HUES6 (cell line): ENCODE results near the gene TMEM233.

Source experiments
- H3K27ac ChIP-seq: 2 replicates; pipeline ENCODE4 v1.7.0; 2013; ENCODE audit warnings: low read depth, mild to moderate bottlenecking, low read length, inconsistent platforms
- H3K27me3 ChIP-seq: 2 replicates; pipeline ENCODE4 v1.6.1; 2013; ENCODE audit warnings: low read length; ENCODE audit not compliant: control insufficient read depth, insufficient read depth
- H3K36me3 ChIP-seq: 2 replicates; pipeline ENCODE4 v1.6.1; 2013; ENCODE audit warnings: low read length; ENCODE audit not compliant: control insufficient read depth, insufficient read depth
- H3K4me1 ChIP-seq: 2 replicates; pipeline ENCODE4 v1.6.1; 2013; ENCODE audit warnings: low read length; ENCODE audit not compliant: control insufficient read depth, insufficient read depth
- H3K4me3 ChIP-seq: 2 replicates; pipeline ENCODE4 v1.5.1; 2013; ENCODE audit warnings: low read depth, low read length
- H3K9ac ChIP-seq: one replicate; pipeline ENCODE4 v1.6.1; 2013; ENCODE audit warnings: mild to moderate bottlenecking, low read length
- H3K9me3 ChIP-seq: 2 replicates; pipeline ENCODE4 v1.6.1; 2013; ENCODE audit warnings: low read depth, low read length; ENCODE audit not compliant: control insufficient read depth, insufficient read depth

Gene TMEM233

DNA sequence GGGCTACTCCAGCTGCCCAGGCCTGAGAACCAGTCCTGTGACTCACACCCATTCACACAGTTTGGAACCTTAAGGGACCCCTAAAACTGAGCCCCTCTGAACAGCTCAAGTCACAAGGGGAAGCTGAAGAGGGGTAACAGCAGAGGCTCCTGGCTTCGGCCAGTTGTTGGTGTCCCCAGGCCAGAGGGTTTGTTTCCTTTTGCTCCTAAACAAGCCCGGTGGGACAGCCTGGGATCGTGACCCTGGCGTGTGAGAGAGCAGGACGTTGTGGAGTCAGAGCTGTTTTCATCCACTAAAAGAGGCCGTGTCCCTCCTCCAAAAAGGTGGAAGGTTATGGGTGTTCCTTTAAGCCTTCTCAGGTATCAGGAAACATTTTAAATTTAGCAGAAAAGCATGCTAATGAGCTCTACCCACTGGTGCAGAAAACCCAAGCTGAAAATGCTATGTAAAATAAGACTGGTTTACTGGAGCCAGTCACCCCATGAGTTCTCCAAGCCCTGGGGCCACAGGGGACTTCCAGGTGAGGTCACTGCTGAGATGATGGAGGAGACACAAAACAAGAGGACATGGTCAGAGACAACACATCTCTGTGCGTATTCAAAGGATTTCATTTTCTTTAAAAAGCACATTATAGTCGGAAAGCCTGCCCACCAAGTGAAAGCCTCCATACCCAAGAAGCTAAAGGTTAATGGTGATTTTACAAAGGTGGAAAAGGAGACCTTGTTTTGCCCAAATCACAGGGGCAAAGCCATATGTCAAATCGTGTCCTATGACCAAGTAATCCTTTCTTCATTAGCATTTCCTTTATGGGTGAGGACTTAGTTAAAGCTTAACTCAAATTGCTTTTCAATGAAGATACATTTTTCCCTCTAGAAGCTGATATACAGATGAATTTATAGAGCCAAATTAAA lies 88.4 kb downstream of the TMEM233 start:
- H3K36me3 ChIP-seq: peaks cover 67% of the 10 kb centered on the region
- H3K27ac ChIP-seq: peak overlapping the region; percentile 6; the same call in 1 of the 2 replicates
- H3K9me3 ChIP-seq: no peaks in the 10 kb centered on the region
- H3K4me1 ChIP-seq: peaks cover 16% of the 10 kb centered on the region
- no peaks in the 10 kb centered on the region for H3K27me3 ChIP-seq
- H3K4me3 ChIP-seq: no peak overlapping the region
- H3K9ac ChIP-seq: no peak overlapping the region

DNA sequence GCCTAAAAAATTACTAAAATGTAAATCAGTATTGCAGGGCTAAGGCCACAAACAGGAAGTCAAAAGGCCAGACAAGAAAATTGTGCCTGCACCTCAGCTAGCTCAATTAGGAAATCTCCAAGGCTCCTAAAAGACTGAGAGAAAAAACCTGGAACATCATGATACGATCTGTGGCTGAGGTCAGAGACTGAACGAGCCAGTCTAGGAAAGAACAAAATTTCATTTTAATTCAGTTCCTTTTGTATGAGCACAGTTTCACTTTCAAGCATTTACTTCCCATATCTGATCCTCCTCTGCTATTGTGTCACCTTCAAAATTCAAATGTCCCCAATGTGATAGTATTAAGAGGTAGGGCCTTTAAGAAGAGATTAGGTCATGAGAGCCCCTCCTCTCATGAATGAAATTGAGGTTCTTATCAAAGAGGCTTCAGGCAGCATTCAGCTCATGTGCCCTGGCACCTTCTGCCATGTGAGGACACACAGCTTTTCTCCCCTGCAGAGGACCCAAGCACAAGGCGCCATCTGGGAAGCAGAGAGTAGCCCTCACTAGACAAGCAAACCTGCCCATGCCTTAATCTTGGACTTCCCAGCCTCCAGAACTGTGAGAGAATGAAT lies 89.2 kb downstream of the TMEM233 start:
- H3K36me3 ChIP-seq: peaks cover 68% of the 10 kb centered on the region
- no peak overlapping the region for H3K4me3 ChIP-seq
- no peak overlapping the region for H3K27ac ChIP-seq
- peaks cover 23% of the 10 kb centered on the region for H3K4me1 ChIP-seq
- no peaks in the 10 kb centered on the region for H3K27me3 ChIP-seq
- no peak overlapping the region for H3K9ac ChIP-seq
- H3K9me3 ChIP-seq: no peaks in the 10 kb centered on the region

DNA sequence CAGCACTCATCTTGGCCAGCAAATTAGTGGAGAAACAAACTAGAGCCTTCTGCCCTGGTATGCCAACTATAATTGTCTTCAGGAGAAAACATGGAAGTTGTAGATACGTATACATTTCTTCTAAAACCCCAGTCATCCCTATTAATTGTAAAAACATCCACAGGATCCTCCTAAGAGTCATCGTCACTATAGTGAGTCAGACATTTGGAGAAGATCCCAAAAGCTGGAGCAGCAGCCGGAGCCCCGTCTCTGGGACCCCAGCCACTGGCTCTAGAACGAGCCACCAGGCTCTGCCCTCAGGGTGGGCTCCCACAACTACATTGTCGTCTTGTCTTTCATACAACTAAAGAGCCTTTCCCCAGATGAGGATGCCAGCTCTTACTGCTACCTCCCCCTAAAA lies 89.8 kb downstream of the TMEM233 start:
- Histone ChIP-seq H3K27me3 (no peaks in the 10 kb centered on the region), H3K4me3 (no peak overlapping the region), H3K4me1 (peaks cover 24% of the 10 kb centered on the region), H3K9me3 (no peaks in the 10 kb centered on the region), H3K36me3 (peaks cover 68% of the 10 kb centered on the region), H3K9ac (no peak overlapping the region), H3K27ac (no peak overlapping the region)

DNA sequence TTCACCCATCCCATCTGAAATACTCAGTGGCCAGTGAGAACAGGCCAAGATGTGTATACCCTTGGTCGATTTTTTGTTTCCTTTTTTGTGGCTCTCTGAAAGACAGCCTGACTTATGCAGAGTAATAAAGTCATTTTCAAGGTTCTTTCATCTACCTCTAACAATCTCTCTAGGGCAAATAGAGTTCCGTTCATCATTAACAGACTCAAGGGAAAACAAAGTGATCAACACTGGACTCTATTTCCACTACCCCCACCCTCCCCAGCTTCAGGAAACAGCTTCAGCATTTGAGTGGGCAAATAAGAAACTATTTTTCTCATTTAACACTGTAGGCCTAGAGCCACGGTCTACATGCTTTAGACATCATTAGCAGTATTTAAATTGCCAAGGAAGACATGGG lies 90.2 kb downstream of the TMEM233 start:
- Histone ChIP-seq H3K9me3 (no peaks in the 10 kb centered on the region), H3K27ac (no peak overlapping the region), H3K36me3 (peaks cover 66% of the 10 kb centered on the region), H3K9ac (no peak overlapping the region), H3K4me1 (peaks cover 20% of the 10 kb centered on the region), H3K27me3 (no peaks in the 10 kb centered on the region), H3K4me3 (no peak overlapping the region)

DNA sequence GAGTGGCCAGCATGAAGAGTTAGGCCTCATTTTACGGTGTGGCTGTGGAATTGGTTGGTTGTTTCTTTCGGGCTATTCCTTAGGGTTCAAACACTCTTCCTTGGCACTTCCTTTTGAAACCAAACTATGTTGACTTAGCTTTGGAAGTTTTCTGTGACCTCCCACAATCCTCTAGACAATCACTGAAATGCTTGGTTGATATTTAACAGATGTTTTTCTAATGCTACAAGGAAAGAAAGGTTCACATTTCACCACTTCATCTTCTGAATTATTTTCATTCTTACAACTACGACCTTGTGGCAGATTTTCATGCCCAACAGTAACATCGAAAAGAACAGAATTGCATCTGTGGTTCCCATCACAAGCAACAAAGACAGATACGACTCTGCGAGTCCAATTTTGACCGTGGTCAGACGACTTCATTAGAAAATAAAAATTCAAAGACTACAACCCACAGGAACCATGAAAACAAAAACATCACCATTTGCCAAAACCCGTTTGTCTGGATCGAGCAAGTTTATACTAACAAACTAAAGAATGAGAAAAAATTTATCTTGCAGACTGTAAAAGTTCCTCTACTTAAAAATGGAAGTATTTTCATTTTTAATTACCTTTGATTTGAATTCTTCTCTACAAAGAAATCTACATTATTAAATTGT lies 91.3 kb downstream of the TMEM233 start:
- H3K27me3 ChIP-seq: no peaks in the 10 kb centered on the region
- no peak overlapping the region for H3K9ac ChIP-seq
- H3K4me3 ChIP-seq: no peak overlapping the region
- H3K4me1 ChIP-seq: peaks cover 16% of the 10 kb centered on the region
- H3K27ac ChIP-seq: no peak overlapping the region
- peaks cover 61% of the 10 kb centered on the region for H3K36me3 ChIP-seq
- H3K9me3 ChIP-seq: no peaks in the 10 kb centered on the region

DNA sequence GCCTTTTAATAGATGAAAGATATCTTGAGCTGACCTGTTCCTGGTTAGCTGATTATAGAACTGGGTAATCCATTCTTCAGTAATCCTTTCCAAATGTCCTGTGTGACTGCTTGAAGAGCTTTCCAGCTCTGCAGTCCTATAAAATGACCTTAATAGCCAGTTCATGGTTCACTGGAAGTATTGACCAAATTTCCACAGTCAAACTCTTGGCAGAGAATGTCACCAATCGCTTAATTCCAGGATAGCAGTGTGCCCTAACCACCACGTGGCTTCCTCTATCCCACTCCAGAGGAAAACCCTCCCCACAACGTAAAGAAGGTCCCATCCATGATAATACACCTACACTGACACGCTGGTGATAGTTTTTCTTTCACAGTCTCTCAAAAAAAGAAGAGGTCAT lies 91.8 kb downstream of the TMEM233 start:
- H3K36me3 ChIP-seq: peaks cover 61% of the 10 kb centered on the region
- H3K9me3 ChIP-seq: no peaks in the 10 kb centered on the region
- no peak overlapping the region for H3K4me3 ChIP-seq
- H3K27me3 ChIP-seq: no peaks in the 10 kb centered on the region
- H3K9ac ChIP-seq: no peak overlapping the region
- peaks cover 16% of the 10 kb centered on the region for H3K4me1 ChIP-seq
- no peak overlapping the region for H3K27ac ChIP-seq

DNA sequence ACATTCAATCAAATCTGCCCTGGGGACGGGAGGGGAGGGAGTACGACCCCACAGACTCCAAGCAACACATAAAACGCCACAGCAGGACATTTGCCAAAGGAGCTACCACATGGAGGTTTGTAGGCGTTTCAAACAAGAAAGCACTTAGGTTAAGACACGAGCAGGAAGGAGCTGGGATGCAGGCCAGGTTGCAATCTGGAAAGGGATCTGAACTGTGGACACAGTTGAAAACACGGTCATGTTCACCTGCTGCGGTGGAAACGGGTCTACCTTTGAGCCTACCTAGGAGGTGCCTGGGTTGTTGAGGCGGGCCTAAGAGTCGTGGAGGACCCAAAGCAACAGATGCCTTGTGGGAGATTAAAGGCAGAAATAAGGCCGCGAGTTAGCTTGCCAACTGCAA lies 92.8 kb downstream of the TMEM233 start:
- H3K36me3 ChIP-seq: peaks cover 58% of the 10 kb centered on the region
- H3K4me3 ChIP-seq: no peak overlapping the region
- no peak overlapping the region for H3K9ac ChIP-seq
- H3K4me1 ChIP-seq: peaks cover 16% of the 10 kb centered on the region
- no peaks in the 10 kb centered on the region for H3K27me3 ChIP-seq
- no peak overlapping the region for H3K27ac ChIP-seq
- no peaks in the 10 kb centered on the region for H3K9me3 ChIP-seq

DNA sequence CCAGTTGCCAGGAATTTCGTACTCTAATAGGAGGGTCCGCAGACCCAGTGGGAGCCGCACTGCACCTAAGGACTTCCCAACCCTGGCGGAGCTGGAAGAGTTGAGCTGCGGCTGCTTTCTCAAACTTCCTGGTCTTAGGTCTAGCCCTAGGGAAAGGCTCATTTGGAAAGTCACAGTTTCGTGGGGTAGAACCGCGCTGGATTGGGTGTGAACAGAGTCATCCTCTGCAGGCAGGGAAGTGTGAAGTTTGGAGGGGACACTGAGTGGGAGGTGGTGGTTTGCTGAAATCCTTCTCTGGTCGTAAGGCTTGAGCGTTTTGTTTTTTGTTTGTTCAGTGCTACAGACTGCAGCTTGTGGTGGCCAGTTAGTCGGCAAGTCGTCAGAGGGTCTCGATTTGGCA lies 93.2 kb downstream of the TMEM233 start:
- Histone ChIP-seq H3K27ac (no peak overlapping the region), H3K27me3 (no peaks in the 10 kb centered on the region), H3K36me3 (peaks cover 55% of the 10 kb centered on the region), H3K4me3 (no peak overlapping the region), H3K9me3 (no peaks in the 10 kb centered on the region), H3K4me1 (peaks cover 14% of the 10 kb centered on the region), H3K9ac (no peak overlapping the region)

DNA sequence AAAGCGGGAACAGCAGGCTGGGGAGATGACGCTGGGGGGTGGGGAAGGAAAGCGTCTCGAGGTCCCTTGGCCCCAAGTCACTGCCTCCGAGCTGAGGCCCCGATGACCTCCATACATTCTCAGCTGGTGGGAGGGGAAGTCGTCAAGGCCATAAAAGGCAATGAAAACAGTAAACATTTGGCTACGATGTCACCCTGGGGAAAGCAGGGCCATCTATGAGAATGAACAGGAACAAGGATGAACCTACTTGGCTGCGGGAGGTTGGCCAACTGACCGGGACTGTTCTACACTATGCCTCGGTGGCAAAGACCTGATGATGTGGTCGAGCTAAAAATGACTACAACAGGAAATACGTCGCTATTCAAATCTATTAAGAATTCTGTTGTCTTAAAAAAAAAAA lies 93.8 kb downstream of the TMEM233 start:
- H3K9ac ChIP-seq: no peak overlapping the region
- no peaks in the 10 kb centered on the region for H3K9me3 ChIP-seq
- no peak overlapping the region for H3K27ac ChIP-seq
- H3K4me3 ChIP-seq: no peak overlapping the region
- H3K4me1 ChIP-seq: peaks cover 8% of the 10 kb centered on the region; the same call in 1 of the 2 replicates
- H3K36me3 ChIP-seq: peaks cover 52% of the 10 kb centered on the region
- H3K27me3 ChIP-seq: no peaks in the 10 kb centered on the region

DNA sequence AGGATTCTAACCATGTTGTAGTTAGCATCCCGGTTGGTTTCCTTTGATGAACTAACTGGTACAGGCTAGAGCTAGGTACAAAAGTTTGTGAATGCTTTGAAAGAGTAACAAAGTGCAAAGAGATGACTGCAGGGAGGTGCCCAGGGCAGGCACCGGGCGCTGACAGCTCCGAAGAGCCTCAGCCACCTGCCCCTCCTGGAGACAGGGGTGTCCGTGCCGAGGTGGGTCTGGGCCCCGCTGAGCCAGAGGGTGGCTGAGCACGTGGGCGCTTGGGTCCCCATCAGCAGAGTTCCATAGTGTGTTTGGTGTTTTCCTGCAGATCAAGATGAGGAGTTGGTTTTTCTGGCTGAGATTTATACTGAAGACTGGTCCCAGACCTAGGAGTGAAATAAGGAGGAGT lies 94.3 kb downstream of the TMEM233 start:
- Histone ChIP-seq H3K27ac (no peak overlapping the region), H3K4me3 (no peak overlapping the region), H3K36me3 (peaks cover 56% of the 10 kb centered on the region), H3K9ac (no peak overlapping the region), H3K27me3 (no peaks in the 10 kb centered on the region), H3K9me3 (no peaks in the 10 kb centered on the region), H3K4me1 (peaks cover 8% of the 10 kb centered on the region; the same call in 1 of the 2 replicates)
